Esophagus muscularis mucosa (tissue), 4 donors: ENCODE data around the gene PPP6R2. TPM values are rescaled to one million over a fixed set of nuclear protein-coding genes. Genes with fewer than 3 reads are reported as not detected.

ENCODE experiments used
- DNase-seq: peaks from one replicate; pipeline ENCODE4 v3.0.0-alpha.2; 2017; ENCODE audit errors: extremely low spot score
- H3K27ac ChIP-seq, 4 donors: fragments of 200-600 bp; sonication (generic); replicated peaks in 1 of 4; 1 replicate in 3 of 4; 2 replicates in 1 of 4; pipeline ENCODE4 v1.5.1; 2016 to 2019; ENCODE audit warnings: mild to moderate bottlenecking in 1 of 4
- H3K27me3 ChIP-seq, 4 donors: fragments of 200-600 bp; sonication (generic); one replicate each; pipeline versions ENCODE4 v1.5.1 to v1.6.0; 2016 to 2019
- H3K36me3 ChIP-seq, 4 donors: fragments of 200-600 bp; sonication (generic); one replicate each; pipeline ENCODE4 v1.5.1; 2016 to 2019
- H3K4me1 ChIP-seq, 4 donors: fragments of 200-600 bp; sonication (generic); one replicate each; pipeline ENCODE4 v1.5.1; 2016 to 2019
- H3K4me3 ChIP-seq, 4 donors: fragments of 200-600 bp; sonication (generic); 1 replicate in 2 of 4; 2 replicates in 2 of 4; pipeline ENCODE4 v1.5.1; 2016 to 2019; ENCODE audit warnings: mild to moderate bottlenecking in 4 of 4, moderate library complexity in 1 of 4
- H3K9me3 ChIP-seq, 4 donors: fragments of 200-600 bp; sonication (generic); 1 replicate in 3 of 4; 2 replicates in 1 of 4; pipeline ENCODE4 v1.5.1; 2016 to 2019
- CTCF ChIP-seq, 3 experiments: fragments of 200-600 bp in 2 of 3; fragments of 450-650 bp in 1 of 3; sonication (generic) in 2 of 3; IDR thresholded peaks; one replicate each; pipeline ENCODE4 v1.5.1; 2017 to 2019; ENCODE audit warnings: antibody characterized with exemption in 3 of 3, mild to moderate bottlenecking in 2 of 3, moderate library complexity in 1 of 3
- EP300 ChIP-seq: sonication (generic); formaldehyde crosslinking; IDR thresholded peaks from one replicate; pipeline ENCODE4 v1.6.1; 2017; ENCODE audit warnings: antibody characterized with exemption
- POLR2A ChIP-seq: fragments of 450-650 bp; IDR thresholded peaks from one replicate; pipeline ENCODE4 v1.6.1; 2017; ENCODE audit warnings: antibody characterized with exemption, moderate library complexity, mild to moderate bottlenecking, low read depth
- POLR2AphosphoS5 ChIP-seq, 2 donors: sonication (generic); formaldehyde crosslinking; IDR thresholded peaks; one replicate each; pipeline ENCODE4 v1.6.1; 2017; ENCODE audit warnings: antibody characterized with exemption in 2 of 2
- WGBS: methylation state at CpG from one replicate; pipeline ENCODE4 v1.1.5; 2018; 5-methylcytosine and 5-hydroxymethylcytosine counted together
- intact Hi-C: fragments of 100-400 bp; cut with DNase I; formaldehyde crosslinking; loops from one replicate; pipeline ENCODE4 v1.15.1; 2023
- total RNA-seq, 4 donors: library from RNA; depleted of rRNA; stranded (reverse); fragments of >200 nt; gene quantifications; one replicate each; pipeline versions ENCODE4 v1.1.0 to v1.2.1, GENCODE V29; 2016

Gene PPP6R2
- total RNA-seq, 4 donors from 2014 or later, result 57.7 to 79.4 (median 65.3) TPM

- TF ChIP-seq POLR2A (no peak), CTCF (IDR thresholded peaks at IDR 0.05) (no peak), EP300 (no peak), POLR2AphosphoS5 (IDR thresholded peaks at IDR 0.05) (no peak)
- no CpG with 5 or more reads among the region's 8 CpGs for WGBS
- H3K4me1 ChIP-seq, result peaks cover 48 to 56% (median 52%) of the 10 kb centered on the region in 4 donors
- no peaks in the 10 kb centered on the region for H3K27me3 ChIP-seq
- intact Hi-C loops, result no loop called here
- no peak overlapping the region for H3K4me3 ChIP-seq
- DNase-seq, result no peak
- no peak overlapping the region for H3K27ac ChIP-seq
- H3K9me3 ChIP-seq, result no peaks in the 10 kb centered on the region
- peaks cover 39 to 48% (median 47%) of the 10 kb centered on the region in 4 donors for H3K36me3 ChIP-seq
Observed at GRCh38 chr22:50468626-50469025, 125.5 kb downstream of the PPP6R2 start.

- no peak for DNase-seq
- Histone ChIP-seq H3K9me3 (no peaks in the 10 kb centered on the region), H3K27ac (no peak overlapping the region), H3K36me3 (peaks cover 29 to 38% (median 37%) of the 10 kb centered on the region in 4 donors), H3K27me3 (no peaks in the 10 kb centered on the region), H3K4me1 (peaks cover 52 to 62% (median 58%) of the 10 kb centered on the region in 4 donors), H3K4me3 (no peak overlapping the region)
- TF ChIP-seq POLR2AphosphoS5 (IDR thresholded peaks at IDR 0.05) (no peak), EP300 (no peak), CTCF (IDR thresholded peaks at IDR 0.05) (no peak), POLR2A (no peak)
- WGBS, result 76% methylated on average over 9 of the region's 25 CpGs
- intact Hi-C loops, result loop anchor here (5.0 to 10.0 kb wide), 2 partner anchors 38 to 225 kb away; partner anchors contain the start of genes LMF2, NCAPH2 and TUBGCP6
Observed at GRCh38 chr22:50469377-50470305, 126.5 kb downstream of the PPP6R2 start.

DNA sequence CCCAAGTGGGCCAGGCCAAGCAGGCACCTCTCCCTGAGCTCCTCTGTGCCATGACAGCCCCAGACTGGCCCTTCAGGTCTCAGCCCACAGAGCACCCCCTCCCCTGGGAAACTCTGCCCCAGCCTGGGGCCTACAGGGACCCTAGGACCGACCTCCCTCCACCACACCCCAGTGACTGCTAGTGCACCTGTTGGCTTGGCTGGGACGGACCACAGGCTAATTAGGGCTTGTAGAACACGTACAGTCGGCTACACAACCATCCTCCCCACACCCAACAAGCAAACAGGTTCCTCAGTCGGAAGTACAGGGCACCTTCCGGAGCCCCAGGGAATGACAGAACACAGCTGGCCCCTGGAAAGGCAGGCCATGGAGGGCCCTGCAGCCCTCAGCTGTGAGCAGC, 127.4 kb downstream of the PPP6R2 start:
- no peak for DNase-seq
- WGBS, result 100% methylated on average over 1 of the region's 6 CpGs
- intact Hi-C loops, result loop anchor here (5.0 to 10.0 kb wide), 2 partner anchors 37 to 226 kb away; partner anchors contain the start of genes LMF2, NCAPH2 and TUBGCP6
- H3K4me1 ChIP-seq, result peaks cover 55 to 67% (median 63%) of the 10 kb centered on the region in 4 donors
- H3K27ac ChIP-seq, result no peak overlapping the region
- H3K36me3 ChIP-seq, result peaks cover 21 to 30% (median 29%) of the 10 kb centered on the region in 4 donors
- TF ChIP-seq CTCF (IDR thresholded peaks at IDR 0.05) (no peak), POLR2AphosphoS5 (IDR thresholded peaks at IDR 0.05) (no peak)
- H3K4me3 ChIP-seq, result no peak overlapping the region
- no peaks in the 10 kb centered on the region for H3K27me3 ChIP-seq
- H3K9me3 ChIP-seq, result no peaks in the 10 kb centered on the region

- Histone ChIP-seq H3K36me3 (peaks cover 12 to 21% (median 20%) of the 10 kb centered on the region in 4 donors), H3K9me3 (no peaks in the 10 kb centered on the region), H3K4me1 (peaks cover 56 to 69% (median 66%) of the 10 kb centered on the region in 4 donors), H3K27ac (no peak overlapping the region), H3K4me3 (no peak overlapping the region), H3K27me3 (no peaks in the 10 kb centered on the region)
- WGBS, result 76% methylated on average over 17 of the region's 21 CpGs
- intact Hi-C loops, result loop anchor here (5.0 to 10.0 kb wide), 2 partner anchors 36 to 227 kb away; partner anchors contain the start of genes LMF2, NCAPH2 and TUBGCP6
- TF ChIP-seq POLR2AphosphoS5 (IDR thresholded peaks at IDR 0.05) (no peak), CTCF (IDR thresholded peaks at IDR 0.05) (no peak), EP300 (no peak), POLR2A (no peak)
- no peak for DNase-seq
Observed at GRCh38 chr22:50471197-50471847, 128.2 kb downstream of the PPP6R2 start.
